Lower leg skin (tissue), 4 donors: ENCODE data around the gene IL4. TPM values are rescaled to one million over a fixed set of nuclear protein-coding genes. Genes with fewer than 3 reads are reported as not detected.

Experiments used
- DNase-seq, 2 donors: peaks; one replicate each; pipeline ENCODE4 v3.0.0-alpha.2; 2019; ENCODE audit warnings: low spot score in 2 of 2
- H3K4me3 ChIP-seq: fragments of 200-600 bp; sonication (generic); 2 replicates; pipeline ENCODE4 v1.5.1; 2017; ENCODE audit warnings: mild to moderate bottlenecking, low read depth; ENCODE audit not compliant: poor library complexity, severe bottlenecking
- CTCF ChIP-seq, 3 donors: fragments of 450-650 bp; IDR thresholded peaks; one replicate each; pipeline ENCODE4 v1.5.1; 2016; ENCODE audit warnings: antibody characterized with exemption in 3 of 3, mild to moderate bottlenecking in 3 of 3, moderate library complexity in 2 of 3
- POLR2A ChIP-seq, 2 donors: fragments of 450-650 bp; IDR thresholded peaks; one replicate each; pipeline ENCODE4 v1.6.1; 2016 to 2017; ENCODE audit warnings: antibody characterized with exemption in 2 of 2, mild to moderate bottlenecking in 1 of 2, moderate library complexity in 1 of 2
- WGBS, 2 donors: methylation state at CpG; one replicate each; pipeline ENCODE4 v1.1.5; 2018; 5-methylcytosine and 5-hydroxymethylcytosine counted together
- intact Hi-C: fragments of 100-400 bp; cut with DNase I; formaldehyde crosslinking; loops from one replicate; pipeline ENCODE4 v1.15.0; 2023; ENCODE audit warnings: low total_unique reads
- total RNA-seq, 4 donors: library from RNA; depleted of rRNA; stranded (reverse); fragments of >200 nt; gene quantifications; one replicate each; pipeline ENCODE4 v1.1.0, GENCODE V29; 2016

IL4 gene
- total RNA-seq, 4 donors from 2014 or later, result not detected

- intact Hi-C loops, result no loop called here
- TF ChIP-seq CTCF (IDR thresholded peaks at IDR 0.05), result no peak
- WGBS, 2 donors, result 93 to 94% methylated on average over 20 to 23 of the region's 23 CpGs
- no peak overlapping the region for H3K4me3 ChIP-seq
- no peak for DNase-seq
Observed at GRCh38 chr5:132659598-132660493, 13.9 kb upstream of the IL4 start.

- WGBS, 2 donors, result 82 to 85% methylated on average over 10 to 12 of the region's 12 CpGs
- no peak for DNase-seq
- intact Hi-C loops, result no loop called here
- no peak overlapping the region for H3K4me3 ChIP-seq
- TF ChIP-seq CTCF (IDR thresholded peaks at IDR 0.05), result no peak
- no peak for TF ChIP-seq POLR2A (IDR thresholded peaks at IDR 0.05)
Observed at GRCh38 chr5:132661231-132662003, 12.4 kb upstream of the IL4 start.

GRCh38 chr5:132662004-132662401 lies 11.8 kb upstream of the IL4 start:
- H3K4me3 ChIP-seq, result no peak overlapping the region
- TF ChIP-seq CTCF (IDR thresholded peaks at IDR 0.05) (no peak), POLR2A (IDR thresholded peaks at IDR 0.05) (no peak)
- intact Hi-C loops, result no loop called here
- no peak for DNase-seq
- 95 to 98% methylated on average over 8 to 9 of the region's 9 CpGs for WGBS, 2 donors

- intact Hi-C loops, result no loop called here
- H3K4me3 ChIP-seq, result no peak overlapping the region
- 68 to 84% methylated on average over 21 to 25 of the region's 25 CpGs for WGBS, 2 donors
- no peak for DNase-seq
- TF ChIP-seq CTCF (IDR thresholded peaks at IDR 0.05) (no peak), POLR2A (IDR thresholded peaks at IDR 0.05) (no peak)
Observed at GRCh38 chr5:132662925-132663770, 10.6 kb upstream of the IL4 start.

- TF ChIP-seq CTCF (IDR thresholded peaks at IDR 0.05), result no peak
- no peak for TF ChIP-seq POLR2A (IDR thresholded peaks at IDR 0.05)
- H3K4me3 ChIP-seq, result no peak overlapping the region
- 83 to 84% methylated on average over 13 of the region's 13 CpGs for WGBS, 2 donors
- intact Hi-C loops, result no loop called here
- no peak for DNase-seq
Observed at GRCh38 chr5:132663771-132664695, 9.8 kb upstream of the IL4 start.
